NT2/D1 (cell line): ENCODE measurements around the gene ZNF143.

Source experiments
- DNase-seq: peaks from one replicate; pipeline ENCODE4 v3.0.0-alpha.2; 2011; ENCODE audit warnings: low read depth, low spot score
- H3K27me3 ChIP-seq: 2 replicates; pipeline ENCODE4 v1.6.0; 2011; ENCODE audit warnings: mild to moderate bottlenecking; ENCODE audit not compliant: insufficient read length, insufficient read depth
- H3K36me3 ChIP-seq: 2 replicates; pipeline ENCODE4 v1.6.1; 2011; ENCODE audit warnings: mild to moderate bottlenecking, low read length, mixed read lengths; ENCODE audit not compliant: insufficient read depth, insufficient read length
- H3K4me1 ChIP-seq: 2 replicates; pipeline ENCODE4 v1.5.1; 2011; ENCODE audit not compliant: insufficient read depth, insufficient read length
- H3K4me3 ChIP-seq: 2 replicates; pipeline ENCODE4 v1.5.1; 2011; ENCODE audit warnings: low read depth; ENCODE audit not compliant: insufficient read length
- H3K9ac ChIP-seq: 2 replicates; pipeline ENCODE4 v1.6.0; 2011; ENCODE audit warnings: low read depth; ENCODE audit not compliant: insufficient read length
- H3K9me3 ChIP-seq: 2 replicates; pipeline ENCODE4 v1.5.1; 2011; ENCODE audit warnings: mild to moderate bottlenecking, low read length; ENCODE audit not compliant: insufficient read depth
- SUZ12 ChIP-seq: IDR thresholded peaks from 2 replicates; pipeline ENCODE4 v1.6.1; 2011; ENCODE audit not compliant: insufficient read length, insufficient read depth; ENCODE audit errors: extremely low read depth
- YY1 ChIP-seq: IDR thresholded peaks from 2 replicates; pipeline ENCODE4 v1.6.1; 2011; ENCODE audit not compliant: insufficient read length, insufficient read depth
- ZNF274 ChIP-seq: IDR thresholded peaks from 2 replicates; pipeline ENCODE4 v1.6.1; 2011; ENCODE audit warnings: mild to moderate bottlenecking, low read depth, low read length

Gene ZNF143

GRCh38 chr11:9568854-9569587 lies 108.2 kb downstream of the ZNF143 start:
- peak overlapping the region; percentile 11 for H3K9ac ChIP-seq
- H3K27me3 ChIP-seq = no peaks in the 10 kb centered on the region
- peaks cover 9% of the 10 kb centered on the region for H3K4me1 ChIP-seq
- no peak for TF ChIP-seq YY1
- no peak for TF ChIP-seq SUZ12
- no peak for TF ChIP-seq ZNF274
- H3K4me3 ChIP-seq = no peak overlapping the region
- no peaks in the 10 kb centered on the region for H3K36me3 ChIP-seq
- no peaks in the 10 kb centered on the region for H3K9me3 ChIP-seq
- DNase-seq = peak; percentile 67

DNA sequence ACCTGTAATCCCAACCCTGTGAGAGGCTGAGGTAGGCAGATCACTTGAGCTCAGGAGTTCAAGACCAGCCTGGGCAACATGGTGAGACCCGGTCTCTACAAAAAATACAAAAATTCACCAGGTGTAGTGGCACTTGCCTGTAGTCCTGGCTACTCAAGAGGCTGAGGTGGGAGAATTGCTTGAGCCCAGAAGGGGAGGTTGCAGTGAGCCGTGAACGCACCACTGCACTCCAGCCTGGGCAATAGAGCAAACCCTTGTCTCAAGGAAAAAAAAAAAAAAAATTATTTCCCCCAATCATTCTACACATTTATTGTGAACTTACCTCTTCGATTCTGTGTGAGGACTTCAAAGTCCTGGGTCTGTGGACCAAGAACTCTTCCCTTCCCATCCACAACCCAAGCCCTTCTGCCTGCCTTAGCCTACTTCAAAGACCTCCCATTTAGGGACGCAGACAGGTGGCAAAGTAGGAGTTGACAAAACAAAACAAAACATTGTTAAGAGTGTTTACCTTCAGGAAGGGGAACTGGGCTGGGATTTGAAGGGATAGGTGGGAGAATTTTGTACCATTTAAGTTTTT lies 108.9 kb downstream of the ZNF143 start:
- H3K4me1 ChIP-seq = peaks cover 9% of the 10 kb centered on the region
- no peak for DNase-seq
- no peaks in the 10 kb centered on the region for H3K27me3 ChIP-seq
- no peak overlapping the region for H3K4me3 ChIP-seq
- peak overlapping the region; percentile 11 for H3K9ac ChIP-seq
- peaks cover 4% of the 10 kb centered on the region for H3K36me3 ChIP-seq
- TF ChIP-seq YY1 (no peak), ZNF274 (no peak), SUZ12 (no peak)
- no peaks in the 10 kb centered on the region for H3K9me3 ChIP-seq

DNA sequence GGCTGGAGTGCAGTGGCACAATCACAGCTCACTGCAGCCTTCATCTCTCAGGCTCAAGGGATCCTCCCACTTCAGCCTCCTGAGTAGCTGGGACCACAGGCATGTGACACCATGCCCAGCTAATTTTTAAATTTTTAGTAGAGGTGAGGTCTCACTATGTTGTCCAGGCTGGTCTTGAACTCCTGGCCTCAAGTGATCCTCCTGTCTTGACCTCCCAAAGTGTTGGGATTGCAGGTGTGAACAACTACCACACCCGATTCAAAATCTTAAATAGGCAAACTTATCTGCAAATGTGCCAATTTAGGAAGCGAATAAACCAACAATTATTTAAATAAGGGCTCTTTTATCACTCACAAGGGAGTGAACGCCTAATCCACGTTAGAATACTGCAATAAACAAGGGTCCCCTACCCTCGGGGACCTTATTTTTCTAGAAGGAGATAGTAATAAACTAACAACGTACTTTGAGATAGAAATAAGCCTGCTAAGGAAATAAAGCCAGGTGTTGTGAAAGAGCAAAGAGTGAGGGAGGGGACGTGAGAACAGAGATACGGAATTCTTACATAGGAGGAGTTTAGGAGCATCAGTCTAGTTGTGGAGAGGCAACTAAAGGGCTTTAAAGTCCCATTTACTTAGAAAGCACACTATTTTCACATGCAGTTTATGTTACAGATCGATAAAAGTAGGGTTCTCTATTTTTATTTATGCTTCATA lies 109.7 kb downstream of the ZNF143 start:
- no peaks in the 10 kb centered on the region for H3K9me3 ChIP-seq
- DNase-seq = no peak
- H3K36me3 ChIP-seq = peaks cover 12% of the 10 kb centered on the region
- no peaks in the 10 kb centered on the region for H3K27me3 ChIP-seq
- peaks cover 3% of the 10 kb centered on the region for H3K4me1 ChIP-seq
- H3K9ac ChIP-seq = no peak overlapping the region
- no peak for TF ChIP-seq YY1
- TF ChIP-seq SUZ12 = no peak
- TF ChIP-seq ZNF274 = no peak
- no peak overlapping the region for H3K4me3 ChIP-seq

- Histone ChIP-seq H3K27me3 (no peaks in the 10 kb centered on the region), H3K9me3 (no peaks in the 10 kb centered on the region), H3K4me3 (no peak overlapping the region), H3K9ac (no peak overlapping the region), H3K36me3 (peaks cover 19% of the 10 kb centered on the region), H3K4me1 (peaks cover 3% of the 10 kb centered on the region)
- no peak for DNase-seq
- TF ChIP-seq ZNF274 (no peak), YY1 (no peak), SUZ12 (no peak)
These were observed 110.4 kb downstream of the ZNF143 start for GRCh38 chr11:9571071-9571762.

DNA sequence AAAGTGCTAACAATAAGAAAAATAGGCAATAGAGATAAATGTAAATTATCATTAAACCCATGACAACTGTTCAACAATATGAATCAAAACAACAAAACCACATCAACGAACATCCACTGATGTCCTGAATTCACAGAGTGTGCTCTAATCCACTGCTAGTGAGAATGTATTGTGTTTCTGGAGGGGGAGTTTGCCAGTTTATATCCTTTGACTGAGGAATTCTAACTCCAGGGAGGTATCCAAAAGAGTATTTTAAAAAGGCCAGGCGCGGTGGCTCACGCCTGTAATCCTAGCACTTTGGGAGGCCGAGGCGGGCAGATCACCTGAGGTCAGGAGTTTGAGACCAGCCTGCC lies 110.9 kb downstream of the ZNF143 start:
- Histone ChIP-seq H3K9ac (peak overlapping the region; percentile 89), H3K36me3 (peaks cover 25% of the 10 kb centered on the region), H3K9me3 (no peaks in the 10 kb centered on the region), H3K4me1 (peaks cover 3% of the 10 kb centered on the region), H3K27me3 (no peaks in the 10 kb centered on the region), H3K4me3 (peak overlapping the region; percentile 72)
- TF ChIP-seq SUZ12 (no peak), ZNF274 (no peak), YY1 (no peak)
- no peak for DNase-seq

- no peaks in the 10 kb centered on the region for H3K9me3 ChIP-seq
- H3K36me3 ChIP-seq = peaks cover 39% of the 10 kb centered on the region
- TF ChIP-seq YY1 (no peak), ZNF274 (no peak), SUZ12 (no peak)
- peak within 1 kb of the TSS; percentile 95 for H3K4me3 ChIP-seq
- H3K27me3 ChIP-seq = no peaks in the 10 kb centered on the region
- peak within 1 kb of the TSS; percentile 98 for H3K9ac ChIP-seq
- H3K4me1 ChIP-seq = peaks cover 3% of the 10 kb centered on the region
- peak; percentile 98 for DNase-seq
These were observed 112.4 kb downstream of the ZNF143 start, which contains the start of gene WEE1 for GRCh38 chr11:9573052-9573774. TSS of gene WEE1 (plus strand) at chr11:9573670. CDS start at chr11:9573934, 264 bp downstream.
